Chondrocyte (in vitro differentiated cells): ENCODE data around the gene GATB. TPM values are rescaled to one million over a fixed set of nuclear protein-coding genes. Genes with fewer than 3 reads are reported as not detected.

Experiments
- DNase-seq: peaks from one replicate; pipeline ENCODE4 v3.0.0; 2021; ENCODE audit warnings: mixed read lengths, low spot score
- H3K27ac Mint-ChIP-seq: one replicate; pipeline ENCODE4 v1.8.0; 2021; ENCODE audit warnings: mild to moderate bottlenecking, moderate library complexity, mixed read lengths; ENCODE audit not compliant: unreplicated experiment
- H3K27me3 Mint-ChIP-seq: 2 replicates; pipeline ENCODE4 v1.8.0; 2021; ENCODE audit warnings: low read depth, mixed read lengths
- H3K36me3 Mint-ChIP-seq: 2 replicates; pipeline ENCODE4 v1.8.0; 2021; ENCODE audit warnings: low read depth, mixed read lengths
- H3K4me1 Mint-ChIP-seq: 2 replicates; pipeline ENCODE4 v1.8.0; 2021; ENCODE audit warnings: low read depth, mild to moderate bottlenecking, mixed read lengths
- H3K4me3 Mint-ChIP-seq: one replicate; pipeline ENCODE4 v1.8.0; 2021; ENCODE audit warnings: mild to moderate bottlenecking, moderate library complexity, mixed read lengths; ENCODE audit not compliant: unreplicated experiment
- H3K9me3 Mint-ChIP-seq: 2 replicates; pipeline ENCODE4 v1.8.0; 2021; ENCODE audit warnings: low read depth, mixed read lengths
- CTCF ChIP-seq: fragments of 200-600 bp; sonication (generic); IDR thresholded peaks from 2 replicates; pipeline ENCODE4 v1.5.0; 2021; ENCODE audit warnings: antibody characterized with exemption, mild to moderate bottlenecking, moderate library complexity
- total RNA-seq: library from RNA; stranded (reverse); gene quantifications from 3 replicates; pipeline ENCODE4 v1.2.1, GENCODE V29; 2021

Gene GATB
- total RNA-seq, 1 donor from 2014 or later, result 9.2 TPM

- Mint-ChIP-seq H3K36me3 (peaks cover 4% of the 10 kb centered on the region), H3K27me3 (no peaks in the 10 kb centered on the region), H3K4me3 (no peak overlapping the region), H3K4me1 (peaks cover 16% of the 10 kb centered on the region), H3K27ac (no peak overlapping the region), H3K9me3 (no peaks in the 10 kb centered on the region)
- TF ChIP-seq CTCF, result no peak
- DNase-seq, result no peak
Observed at GRCh38 chr4:151676301-151676700, 84.5 kb downstream of the GATB start.

DNA sequence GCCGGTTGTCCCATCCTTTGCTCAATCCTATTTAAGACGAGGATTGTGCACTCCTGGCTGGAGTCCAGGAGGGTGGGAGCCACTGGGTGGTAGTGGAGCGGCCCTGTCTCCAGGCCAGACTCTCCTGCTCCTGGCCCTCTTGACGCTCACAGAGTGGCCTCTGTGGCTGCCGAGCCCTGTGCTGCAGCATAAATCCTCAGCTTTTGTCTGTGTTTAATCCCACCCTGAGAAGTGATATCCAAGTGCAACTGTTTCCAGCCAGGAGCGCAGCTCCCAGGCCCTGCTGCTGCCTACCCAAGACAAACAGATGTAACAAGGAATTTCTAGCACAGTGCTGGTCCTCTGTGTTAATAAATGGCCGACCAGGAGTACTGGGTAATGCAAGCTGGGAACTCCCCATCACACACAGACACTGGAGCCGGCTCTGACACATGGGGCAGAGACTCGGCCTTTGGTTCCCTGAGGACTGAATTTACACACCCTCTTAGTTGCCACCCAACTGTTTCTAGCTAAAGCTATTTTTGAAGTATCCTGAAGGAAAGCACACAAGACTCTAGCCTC lies 85.3 kb downstream of the GATB start:
- Mint-ChIP-seq H3K27ac (peak overlapping the region; percentile 12), H3K9me3 (no peaks in the 10 kb centered on the region), H3K4me3 (no peak overlapping the region), H3K4me1 (peaks cover 16% of the 10 kb centered on the region), H3K27me3 (no peaks in the 10 kb centered on the region), H3K36me3 (peaks cover 4% of the 10 kb centered on the region)
- TF ChIP-seq CTCF, result no peak
- no peak for DNase-seq

DNA sequence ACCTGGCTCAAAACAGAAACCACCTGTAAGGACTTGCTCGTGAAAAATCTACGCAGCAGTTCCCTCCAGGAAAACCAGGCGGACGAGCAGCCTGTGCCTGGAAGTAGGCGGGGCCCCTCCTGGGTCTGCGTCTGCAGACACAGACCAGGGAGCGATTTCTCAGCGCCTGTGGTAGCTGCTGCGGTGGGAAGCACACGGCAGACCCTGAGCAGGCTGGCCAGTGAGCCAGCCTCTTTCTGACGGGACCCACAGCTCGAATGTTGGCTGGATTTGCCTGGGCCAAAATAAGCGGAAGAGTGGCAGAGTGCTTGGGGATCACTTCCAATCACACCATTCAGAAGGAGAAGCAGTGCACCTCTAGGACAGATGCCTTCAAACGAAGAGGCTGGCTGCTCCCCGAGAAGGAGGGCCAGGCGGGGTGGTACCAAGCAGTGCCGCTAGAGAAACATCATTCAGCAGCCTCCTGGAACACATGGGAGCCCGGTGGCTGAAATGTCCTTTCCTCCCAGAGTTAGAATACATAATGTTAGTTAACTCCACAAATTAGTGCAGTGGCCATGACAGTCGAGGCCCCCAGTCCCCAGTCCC lies 85.9 kb downstream of the GATB start:
- Mint-ChIP-seq H3K4me3 (no peak overlapping the region), H3K36me3 (peaks cover 2% of the 10 kb centered on the region), H3K4me1 (peaks cover 16% of the 10 kb centered on the region), H3K27ac (no peak overlapping the region), H3K27me3 (no peaks in the 10 kb centered on the region), H3K9me3 (no peaks in the 10 kb centered on the region)
- DNase-seq, result no peak
- TF ChIP-seq CTCF, result no peak

DNA sequence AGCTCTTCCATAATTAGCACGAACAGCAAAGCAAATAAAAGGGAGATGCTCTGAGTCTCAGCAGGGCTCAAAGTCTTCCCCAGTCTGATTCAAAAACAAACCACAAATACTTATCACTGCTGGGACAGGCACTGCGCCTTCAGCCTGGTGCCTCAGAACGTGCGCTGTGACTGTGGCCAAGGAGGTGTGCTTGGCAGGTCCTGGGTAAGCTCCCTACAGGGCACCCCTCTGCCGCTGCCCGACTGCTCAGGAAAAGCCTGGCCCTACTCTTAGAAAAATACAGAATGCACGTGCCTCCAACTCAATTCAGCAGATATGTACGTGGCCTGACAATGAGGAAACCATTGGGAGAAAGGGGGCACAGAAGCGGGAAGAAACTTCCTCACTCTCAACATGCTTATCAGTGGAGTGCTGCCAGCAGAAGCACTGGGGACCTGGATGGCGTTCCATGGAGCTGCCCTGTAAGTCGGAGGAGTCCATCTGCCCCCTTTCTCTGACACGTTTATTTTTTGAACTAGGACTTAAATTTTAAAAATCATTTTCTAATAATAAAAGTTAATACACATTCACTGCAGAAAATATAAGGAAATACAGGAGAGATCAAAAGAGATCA lies 86.8 kb downstream of the GATB start:
- DNase-seq, result no peak
- no peak for TF ChIP-seq CTCF
- no peak overlapping the region for H3K27ac Mint-ChIP-seq

DNA sequence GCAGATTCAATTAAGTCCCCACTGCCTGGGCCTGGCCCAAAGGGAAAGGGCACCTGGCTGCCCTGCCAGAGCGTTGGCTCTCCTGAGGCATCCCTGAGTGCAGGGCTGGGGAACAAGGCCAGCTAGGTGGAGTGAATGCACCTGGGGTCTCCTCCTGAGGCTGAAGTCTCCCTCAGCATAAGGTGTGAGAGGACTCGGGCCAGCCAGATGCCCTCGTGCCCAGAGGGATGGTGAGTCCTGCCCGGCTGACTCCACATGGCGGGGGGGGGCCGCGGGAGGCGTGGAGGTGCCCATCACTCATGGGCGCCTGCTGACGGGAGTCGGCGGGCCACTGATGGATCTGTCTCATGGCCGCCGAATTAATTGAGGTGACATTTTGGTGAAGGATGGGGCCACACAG lies 87.8 kb downstream of the GATB start:
- Mint-ChIP-seq H3K27me3 (no peaks in the 10 kb centered on the region), H3K4me3 (no peak overlapping the region), H3K9me3 (no peaks in the 10 kb centered on the region), H3K36me3 (peaks cover 3% of the 10 kb centered on the region), H3K27ac (no peak overlapping the region), H3K4me1 (peaks cover 16% of the 10 kb centered on the region)
- no peak for DNase-seq
- no peak for TF ChIP-seq CTCF

More for the DNA sequence above, 86.8 kb downstream of the GATB start:
- no peaks in the 10 kb centered on the region for H3K9me3 Mint-ChIP-seq
- H3K4me1 Mint-ChIP-seq, result peaks cover 16% of the 10 kb centered on the region
- H3K27me3 Mint-ChIP-seq, result no peaks in the 10 kb centered on the region
- H3K36me3 Mint-ChIP-seq, result peaks cover 3% of the 10 kb centered on the region
- no peak overlapping the region for H3K4me3 Mint-ChIP-seq
